HG03439 (cell line): ENCODE results near the gene MRAS.

Source experiments
- ATAC-seq: cut with Tn5 transposase; IDR thresholded peaks from one replicate; pipeline ENCODE4 v1.9.1; 2021; ENCODE audit warnings: mild to moderate bottlenecking, moderate library complexity; ENCODE audit not compliant: unreplicated experiment

The MRAS gene

DNA sequence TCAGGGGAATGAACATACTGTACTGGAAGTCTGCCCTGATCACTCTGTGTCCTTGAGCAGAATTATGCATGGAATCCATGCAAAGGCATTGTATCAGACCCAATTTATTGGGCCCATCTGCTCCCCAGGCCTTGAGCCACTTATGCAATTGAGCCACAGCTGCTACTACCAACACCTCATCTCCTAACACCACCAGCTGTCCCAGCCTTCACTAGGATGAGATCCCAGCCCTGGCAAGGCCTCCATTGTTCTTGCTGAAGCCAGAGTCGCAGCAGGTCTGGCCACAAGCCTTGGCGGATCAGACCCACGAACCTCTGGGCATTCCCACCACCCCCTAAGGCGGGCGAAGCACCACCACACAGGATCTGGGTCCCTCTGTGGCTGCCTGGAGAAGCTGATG, 9.6 kb upstream of the MRAS start:
- ATAC-seq: no peak

DNA sequence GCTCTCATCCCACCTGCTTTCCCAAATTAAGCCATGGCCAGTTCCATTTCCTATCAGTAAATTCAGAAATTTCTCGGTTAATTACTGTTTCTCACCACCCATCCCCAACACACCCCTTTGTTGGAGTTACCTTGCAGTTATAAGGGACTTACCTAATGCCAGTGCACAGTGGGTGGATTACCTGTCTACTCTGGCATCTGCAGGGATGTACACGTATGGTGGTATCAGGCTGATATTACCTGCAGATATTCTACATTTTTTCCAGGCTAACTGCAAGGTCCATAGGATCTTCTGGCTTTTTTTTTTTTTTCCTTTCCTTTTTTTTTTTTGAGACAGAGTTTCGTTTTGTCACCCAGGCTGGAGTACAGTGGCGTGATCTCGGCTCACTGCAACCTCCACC, 7.9 kb upstream of the MRAS start:
- ATAC-seq: no peak

GRCh38 chr3:138344754-138345153, 3.6 kb upstream of the MRAS start:
- ATAC-seq: no peak

- no peak for ATAC-seq
Measured at GRCh38 chr3:138348754-138349739, 668 bp downstream of the MRAS start.

DNA sequence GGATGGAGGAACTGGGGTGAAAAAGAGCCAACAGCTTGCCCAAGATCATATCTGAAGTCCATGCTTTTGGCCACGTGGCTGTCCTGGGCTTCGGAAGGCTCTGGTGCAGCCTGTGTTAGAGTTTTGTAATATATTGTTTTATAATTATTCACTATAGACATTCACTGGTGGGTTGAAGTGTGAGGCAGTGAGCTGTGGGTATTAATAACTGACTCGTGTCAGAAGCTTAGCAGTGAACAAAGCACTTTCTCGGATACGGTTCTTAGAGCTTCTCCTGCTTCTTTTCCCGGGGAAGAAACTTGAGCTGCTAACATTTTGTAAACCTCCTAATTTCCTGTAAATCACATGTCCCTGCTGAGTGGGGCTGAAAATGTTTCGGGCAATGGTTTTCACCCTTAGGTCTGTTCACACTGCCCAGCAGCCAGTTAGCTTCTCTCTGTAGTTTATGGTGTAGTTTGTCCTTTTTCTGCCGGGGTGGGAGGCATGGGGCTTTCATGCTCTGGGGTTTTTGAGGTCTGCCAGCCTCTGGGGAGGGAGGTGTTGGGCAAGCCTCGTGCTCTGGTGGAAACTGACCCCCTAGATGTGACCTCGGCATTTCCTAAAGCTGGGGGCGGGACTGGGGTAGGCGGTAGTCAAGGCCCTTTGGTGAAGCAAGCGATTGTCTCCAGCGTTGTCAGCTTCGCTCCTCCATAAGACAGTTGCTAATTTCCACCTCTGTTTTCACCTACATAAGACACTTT, 1.7 kb downstream of the MRAS start:
- no peak for ATAC-seq

- no peak for ATAC-seq
Measured at GRCh38 chr3:138351151-138351550, 2.8 kb downstream of the MRAS start.

DNA sequence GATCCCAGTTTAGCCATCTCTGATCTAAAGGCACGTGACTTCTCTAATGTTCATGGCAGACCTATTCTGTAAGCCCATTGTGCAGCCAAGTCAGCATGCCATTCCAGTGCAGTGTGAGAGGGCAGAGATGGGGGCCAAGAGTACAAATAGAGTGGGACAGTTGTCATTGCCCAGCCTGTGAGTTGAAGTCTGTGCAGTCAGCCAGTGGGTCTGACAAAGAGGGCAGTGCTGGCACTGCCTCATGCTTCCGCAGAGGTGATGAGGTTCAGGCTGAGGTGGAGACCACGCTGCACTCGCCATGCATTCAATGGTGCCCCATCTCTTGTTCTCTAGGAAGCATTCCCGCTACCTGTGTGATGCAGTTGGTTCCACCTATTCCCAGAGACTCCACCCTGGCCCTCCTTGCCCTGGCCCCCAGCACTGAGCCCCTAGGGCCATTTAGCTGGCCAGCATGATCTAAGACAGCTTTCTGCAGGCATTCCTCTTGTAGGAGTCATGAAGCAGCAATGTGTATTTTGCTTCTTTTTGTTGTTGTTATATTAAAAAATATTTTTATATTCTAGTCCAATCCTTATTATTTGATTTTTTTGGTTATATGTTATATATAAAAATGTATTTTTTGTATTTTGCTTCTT, 3.7 kb downstream of the MRAS start:
- no peak for ATAC-seq

- ATAC-seq: no peak
Measured at GRCh38 chr3:138354376-138354775, 6.0 kb downstream of the MRAS start.

GRCh38 chr3:138355071-138355470, 6.7 kb downstream of the MRAS start:
- no peak for ATAC-seq

- ATAC-seq: no peak
Measured at GRCh38 chr3:138356730-138357405, 8.5 kb downstream of the MRAS start.

DNA sequence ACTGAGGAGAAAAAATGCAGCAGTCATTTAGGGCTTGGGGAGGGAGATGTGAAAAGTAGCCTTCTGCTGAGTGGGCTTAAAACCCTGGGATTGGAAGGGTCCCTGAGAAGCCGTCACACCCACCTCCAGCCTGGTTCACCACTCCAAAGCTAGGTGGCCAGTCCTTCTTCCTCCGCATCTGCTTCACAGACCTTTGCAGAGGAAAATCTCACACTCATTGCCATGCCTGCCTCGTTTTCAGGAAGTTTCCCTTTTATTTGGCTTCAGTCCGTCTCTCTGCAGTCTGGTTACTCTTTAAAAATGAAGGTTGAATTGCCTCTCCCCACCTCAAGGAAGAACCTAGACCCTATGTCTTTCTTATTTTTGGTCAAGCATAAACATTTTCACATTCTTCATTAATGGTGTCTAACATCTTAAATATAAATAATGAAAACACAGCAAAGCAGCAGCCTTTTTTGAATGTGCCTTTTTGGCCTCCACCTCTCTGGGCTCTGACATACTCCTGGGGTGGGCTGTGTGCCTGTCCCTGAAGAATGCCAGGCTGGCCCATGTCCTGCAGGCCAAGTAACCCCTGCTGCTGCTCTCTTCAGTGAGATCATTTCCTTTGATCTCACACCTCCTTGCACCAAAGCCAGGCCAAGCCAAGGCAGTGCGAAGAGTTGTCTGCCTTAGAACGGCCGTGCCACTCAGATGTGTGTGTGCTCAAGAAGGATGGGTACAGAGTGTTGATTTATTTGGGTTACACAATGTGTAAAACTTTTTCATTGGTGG, 11.0 kb downstream of the MRAS start:
- no peak for ATAC-seq

DNA sequence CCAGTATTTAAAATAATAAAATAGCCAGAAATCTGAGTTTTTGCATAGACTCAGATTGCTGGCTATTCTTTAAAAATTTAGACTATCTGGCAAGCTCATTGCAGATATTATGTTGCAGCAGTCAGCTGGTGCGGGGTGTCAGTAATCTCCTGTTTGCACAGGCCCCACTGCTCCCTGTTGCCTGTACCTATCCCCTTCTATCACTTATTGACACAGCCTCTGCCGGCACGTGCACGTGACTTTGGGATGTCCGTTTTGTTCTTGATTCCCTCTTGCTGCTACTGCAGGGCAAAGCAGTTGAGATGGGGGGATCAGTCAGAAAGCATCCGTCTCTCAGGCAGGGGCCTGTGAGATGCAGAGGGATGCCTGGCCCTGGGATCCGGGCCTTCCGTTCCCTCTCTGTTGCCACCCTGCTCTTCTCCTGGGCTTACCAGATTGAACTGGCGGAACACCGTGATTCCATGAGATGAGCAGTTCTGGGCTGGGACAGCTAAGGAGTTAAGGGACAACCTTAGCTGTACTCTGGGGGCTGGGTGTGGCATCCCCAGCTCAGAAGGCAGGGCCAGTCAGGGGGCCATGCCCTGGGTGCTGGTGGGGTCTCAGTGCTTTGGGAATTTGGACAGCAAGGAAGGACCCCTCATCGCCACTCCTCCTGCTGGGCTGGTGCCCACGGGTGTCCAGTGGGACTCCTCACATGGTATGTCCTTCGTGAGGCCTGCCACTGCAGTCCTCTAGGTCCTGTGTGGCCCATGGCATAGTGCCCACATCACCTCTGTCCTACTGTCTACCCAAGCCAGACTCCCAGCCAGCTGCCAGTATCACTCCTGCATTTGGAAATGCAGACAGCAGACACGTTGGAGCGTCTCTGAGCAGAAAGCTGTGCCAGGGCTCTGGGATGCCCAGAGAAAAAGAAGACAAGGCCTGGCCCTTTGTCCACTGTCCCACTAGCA, 11.8 kb downstream of the MRAS start:
- ATAC-seq: no peak

GRCh38 chr3:138360869-138361525, 12.6 kb downstream of the MRAS start:
- no peak for ATAC-seq

GRCh38 chr3:138361561-138361971, 13.2 kb downstream of the MRAS start:
- ATAC-seq: no peak

DNA sequence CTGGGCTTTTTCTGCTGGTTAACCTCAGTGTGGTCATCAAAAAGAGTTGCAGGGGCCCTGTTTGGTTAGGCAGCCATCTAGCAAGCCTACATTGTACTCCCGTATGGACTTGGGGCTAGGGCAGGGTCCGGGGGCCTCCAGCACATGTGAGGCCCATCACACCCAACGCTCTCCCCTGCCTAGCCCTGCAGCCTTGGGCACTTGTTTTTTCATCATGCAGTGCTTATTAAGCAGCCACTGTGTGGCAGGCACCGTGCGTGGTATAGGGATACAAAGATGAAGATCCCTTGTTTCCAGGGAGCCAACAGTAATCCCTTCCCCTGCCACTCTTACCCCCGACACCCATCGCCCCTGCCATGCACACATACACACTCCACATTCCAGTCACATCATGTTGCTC, 14.2 kb downstream of the MRAS start:
- ATAC-seq: no peak

GRCh38 chr3:138363322-138363721, 14.9 kb downstream of the MRAS start:
- ATAC-seq: no peak

- ATAC-seq: no peak
Measured at GRCh38 chr3:138364356-138365252, 16.2 kb downstream of the MRAS start.

- no peak for ATAC-seq
Measured at GRCh38 chr3:138365253-138365555, 16.8 kb downstream of the MRAS start.
